Measurements from ENCODE around the gene HMCN1.

DNA sequence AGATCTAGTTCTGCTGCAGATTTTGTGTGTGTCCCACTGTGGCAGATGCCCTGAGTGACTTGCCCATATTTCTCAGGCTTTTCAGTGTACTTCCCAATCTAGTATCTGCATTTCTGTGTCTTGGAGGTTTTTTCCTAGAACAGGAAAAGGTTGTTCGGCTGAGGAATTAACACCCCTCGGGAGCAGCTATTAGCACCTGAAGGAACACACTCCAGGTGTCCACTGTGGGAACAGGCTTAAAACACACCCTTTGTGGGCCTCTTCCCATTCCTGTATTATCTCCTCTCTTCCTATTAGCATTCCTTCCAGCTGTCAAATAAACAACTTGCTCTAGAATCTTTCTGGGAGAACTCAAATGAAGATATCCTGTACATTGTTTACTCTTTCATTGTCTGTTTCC lies 178.3 kb downstream of the HMCN1 start:
- TF ChIP-seq, protein P1, sequence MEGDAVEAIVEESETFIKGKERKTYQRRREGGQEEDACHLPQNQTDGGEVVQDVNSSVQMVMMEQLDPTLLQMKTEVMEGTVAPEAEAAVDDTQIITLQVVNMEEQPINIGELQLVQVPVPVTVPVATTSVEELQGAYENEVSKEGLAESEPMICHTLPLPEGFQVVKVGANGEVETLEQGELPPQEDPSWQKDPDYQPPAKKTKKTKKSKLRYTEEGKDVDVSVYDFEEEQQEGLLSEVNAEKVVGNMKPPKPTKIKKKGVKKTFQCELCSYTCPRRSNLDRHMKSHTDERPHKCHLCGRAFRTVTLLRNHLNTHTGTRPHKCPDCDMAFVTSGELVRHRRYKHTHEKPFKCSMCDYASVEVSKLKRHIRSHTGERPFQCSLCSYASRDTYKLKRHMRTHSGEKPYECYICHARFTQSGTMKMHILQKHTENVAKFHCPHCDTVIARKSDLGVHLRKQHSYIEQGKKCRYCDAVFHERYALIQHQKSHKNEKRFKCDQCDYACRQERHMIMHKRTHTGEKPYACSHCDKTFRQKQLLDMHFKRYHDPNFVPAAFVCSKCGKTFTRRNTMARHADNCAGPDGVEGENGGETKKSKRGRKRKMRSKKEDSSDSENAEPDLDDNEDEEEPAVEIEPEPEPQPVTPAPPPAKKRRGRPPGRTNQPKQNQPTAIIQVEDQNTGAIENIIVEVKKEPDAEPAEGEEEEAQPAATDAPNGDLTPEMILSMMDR (IDR thresholded peaks at IDR 0.05), result no peak
- no peak for TF ChIP-seq POLR2A (IDR thresholded peaks at IDR 0.05)

Measured in heart left ventricle (tissue), 13 donors.